Erythroblast (primary cell): ENCODE data around the gene TUNAR.
A peak's percentile ranks its signal among the peaks of the same experiment; 100 is the strongest.

Experiments
- DNase-seq, 2 experiments: peaks; one replicate each; lab custom pipeline; 2025; lab: John Stamatoyannopoulos, UW
- GATA1 ChIP-seq: IDR thresholded peaks from 2 replicates; pipeline ENCODE4 v1.6.1; 2011; ENCODE audit warnings: low read depth, mild to moderate bottlenecking, control low read depth, low read length, moderate library complexity
- POLR2A ChIP-seq: IDR thresholded peaks from 2 replicates; pipeline ENCODE4 v1.6.1; 2011; ENCODE audit warnings: mild to moderate bottlenecking, low read length

TUNAR gene

DNA sequence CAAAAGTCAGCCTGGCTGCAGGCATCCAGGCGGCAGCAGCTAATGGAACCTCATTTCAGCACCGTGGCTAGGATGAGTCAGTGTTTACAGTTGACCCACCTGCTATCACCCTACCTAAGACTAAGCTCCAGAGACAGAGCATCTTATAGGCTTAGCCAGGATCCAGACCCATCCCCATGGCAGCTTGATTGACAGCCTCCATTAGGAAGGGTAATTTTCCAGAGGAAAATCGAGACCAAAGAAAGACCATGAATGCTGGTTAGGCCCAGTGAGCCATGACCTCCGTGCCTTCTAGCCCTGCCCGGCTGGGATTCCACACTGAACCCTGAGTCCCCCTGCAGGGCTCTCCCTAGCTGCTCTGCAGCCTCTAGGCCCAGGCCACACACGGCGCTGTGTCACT is 38.7 kb downstream of the TUNAR start:
- TF ChIP-seq POLR2A, result no peak
- TF ChIP-seq GATA1, result no peak
- no peak for DNase-seq

DNA sequence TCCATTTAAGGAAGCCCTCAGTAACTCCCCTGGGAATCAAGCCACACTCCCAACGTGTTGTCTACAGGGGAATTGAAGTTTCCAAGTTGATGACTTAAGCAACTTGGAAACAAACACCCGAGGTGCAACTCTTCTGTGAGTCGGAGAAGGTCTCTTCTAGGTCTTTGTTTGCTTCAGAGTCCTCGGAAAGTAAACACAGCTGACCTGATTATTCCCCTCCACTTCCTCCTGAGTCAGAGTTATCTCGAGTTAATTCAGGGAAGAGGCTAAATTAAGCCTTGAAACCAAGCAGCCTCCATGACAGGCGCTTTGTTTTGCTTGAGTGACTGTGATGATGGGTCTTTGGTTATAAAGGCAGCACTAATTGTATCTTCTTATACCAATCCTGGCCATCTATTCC is 41.8 kb downstream of the TUNAR start:
- TF ChIP-seq POLR2A (no peak), GATA1 (no peak)
- no peak for DNase-seq

DNA sequence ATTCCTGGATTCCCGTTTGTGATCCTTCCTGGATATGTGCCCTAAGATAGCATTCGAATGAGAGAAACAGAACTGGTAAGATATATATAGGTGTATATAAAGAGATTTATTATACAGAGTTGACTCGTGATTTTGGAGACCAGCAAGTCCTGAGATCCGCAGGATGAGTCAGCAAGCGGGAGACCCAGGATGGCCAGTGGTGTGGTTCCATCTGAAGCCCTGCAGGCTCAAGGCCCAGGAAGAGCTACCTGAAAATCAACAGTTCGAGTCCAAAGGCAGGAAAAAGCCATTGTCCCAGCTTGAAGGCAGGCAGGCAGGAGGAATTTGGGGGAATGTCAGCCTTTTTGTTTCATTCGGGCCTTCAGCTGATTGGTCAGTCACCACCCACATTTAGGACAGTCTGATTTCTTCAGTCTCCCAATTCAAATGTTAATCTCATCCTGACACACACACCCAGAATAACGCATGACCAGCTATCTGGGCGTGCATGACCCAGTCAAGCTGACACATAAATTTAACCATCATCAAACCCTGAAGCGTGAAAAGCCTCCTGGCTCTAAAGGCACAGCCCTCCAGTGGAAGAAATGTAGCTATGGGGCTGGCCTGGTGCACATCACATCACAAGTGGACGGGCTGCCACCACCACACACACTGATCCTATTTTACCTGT is 44.3 kb downstream of the TUNAR start:
- DNase-seq, result no peak
- TF ChIP-seq POLR2A (no peak), GATA1 (no peak)

DNA sequence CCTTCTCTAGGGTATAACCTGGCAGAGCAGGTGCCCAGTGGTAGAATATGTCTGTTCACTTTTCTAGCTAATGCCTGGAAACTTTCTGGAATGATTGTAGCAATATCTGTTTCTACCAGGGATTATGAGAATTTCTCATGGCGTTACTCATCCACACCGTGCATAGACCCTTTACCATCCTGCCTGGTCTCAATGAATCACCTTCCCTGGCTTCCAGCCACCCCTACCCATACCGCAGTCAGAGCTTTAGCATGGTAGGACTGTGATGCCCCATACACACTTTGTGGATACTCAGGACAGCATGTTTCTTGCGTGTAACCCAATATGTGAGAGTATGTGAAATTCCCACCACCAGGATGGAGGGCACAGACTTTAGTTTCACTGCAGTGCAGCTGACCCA is 45.4 kb downstream of the TUNAR start:
- no peak for TF ChIP-seq GATA1
- TF ChIP-seq POLR2A, result no peak
- no peak for DNase-seq

DNA sequence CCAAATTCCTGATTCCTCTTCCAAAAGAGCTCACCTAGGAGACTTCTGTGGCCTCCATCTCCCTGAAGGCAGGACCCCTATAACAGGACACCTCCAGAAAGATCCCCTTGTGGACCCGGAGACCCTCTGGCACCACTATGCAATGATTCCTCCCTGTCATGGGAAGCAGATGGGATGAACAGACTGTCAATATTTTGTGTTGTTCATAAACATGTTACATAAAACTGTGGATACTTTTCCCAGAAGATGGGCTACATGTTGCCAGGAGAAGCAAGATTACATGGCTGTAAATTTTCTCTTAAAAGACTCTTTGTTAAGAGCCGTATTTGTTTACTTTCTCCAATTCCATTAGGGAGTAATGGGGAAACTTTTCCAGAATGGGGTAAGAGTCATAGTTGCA is 52.1 kb downstream of the TUNAR start:
- no peak for TF ChIP-seq POLR2A
- TF ChIP-seq GATA1, result no peak

DNA sequence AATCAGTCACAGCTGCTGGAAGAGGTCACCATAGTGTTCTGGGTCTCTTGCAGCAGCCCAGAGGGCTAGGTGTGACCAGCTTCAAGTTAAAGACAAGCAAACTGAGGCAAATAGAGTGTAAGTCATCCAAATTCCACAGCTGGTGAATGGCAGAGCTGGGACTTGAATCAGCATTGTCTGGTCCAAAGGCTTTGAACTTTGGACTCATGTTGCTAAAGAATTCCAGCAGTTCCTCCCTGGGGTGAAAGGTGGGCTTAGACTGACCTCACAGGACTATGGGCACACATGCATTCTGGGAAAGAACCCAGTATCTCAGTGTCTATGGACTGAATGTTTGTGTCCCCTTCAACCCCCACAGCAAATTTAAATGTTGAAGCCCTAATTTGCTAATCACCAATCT is 54.8 kb downstream of the TUNAR start:
- TF ChIP-seq GATA1 (no peak), POLR2A (no peak)

More for the DNA sequence above, 52.1 kb downstream of the TUNAR start:
- no peak for DNase-seq

DNA sequence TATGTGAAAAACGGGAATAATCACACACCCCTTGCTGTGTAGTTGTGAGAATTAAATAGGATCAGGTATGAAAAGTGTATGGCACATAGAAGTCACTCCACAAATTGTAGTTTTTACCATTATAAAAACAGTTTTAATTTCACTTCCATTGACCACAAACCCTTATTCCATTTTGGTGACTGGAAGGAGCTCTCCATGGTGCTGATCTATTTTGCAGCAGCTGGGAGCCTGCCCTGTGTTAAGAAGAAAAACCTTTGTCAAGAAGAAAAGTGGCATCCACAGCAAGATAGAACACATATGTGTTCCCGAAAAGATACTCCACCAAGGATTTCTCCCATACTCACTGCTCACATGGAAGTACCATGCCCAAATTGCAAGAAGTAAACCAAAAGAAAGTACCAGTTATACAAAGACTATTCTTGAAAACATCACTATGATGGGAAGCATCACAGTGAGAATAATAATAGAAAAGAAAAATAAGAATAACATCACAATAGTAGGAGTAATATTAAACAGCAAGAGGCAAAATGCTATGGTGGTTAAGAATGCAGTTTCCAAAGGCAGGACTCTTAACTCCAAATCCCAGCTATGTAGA is 58.7 kb downstream of the TUNAR start:
- TF ChIP-seq GATA1, result no peak
- TF ChIP-seq POLR2A, result no peak
- peak; percentile 25 to 42 for DNase-seq

More for the DNA sequence above, 54.8 kb downstream of the TUNAR start:
- no peak for DNase-seq

DNA sequence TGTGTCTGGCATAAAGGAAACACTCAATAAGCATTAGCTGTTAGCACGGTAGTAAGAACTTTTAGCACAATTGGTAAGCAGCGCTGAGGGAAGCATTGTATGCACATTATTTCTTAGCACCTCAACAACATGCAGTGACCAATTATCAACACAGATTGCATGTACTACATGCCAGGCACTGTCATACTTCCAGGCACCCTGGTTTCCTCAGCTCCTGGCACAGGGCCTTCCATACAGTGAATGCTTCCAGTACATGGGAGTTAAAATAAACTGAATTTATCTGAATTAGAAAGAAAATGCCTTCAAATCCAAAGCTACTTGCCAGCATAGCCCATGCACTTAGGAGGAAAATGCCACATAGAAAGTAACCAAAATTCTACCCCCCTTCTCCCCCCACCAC is 59.4 kb downstream of the TUNAR start:
- TF ChIP-seq GATA1 (no peak), POLR2A (no peak)
- no peak for DNase-seq

DNA sequence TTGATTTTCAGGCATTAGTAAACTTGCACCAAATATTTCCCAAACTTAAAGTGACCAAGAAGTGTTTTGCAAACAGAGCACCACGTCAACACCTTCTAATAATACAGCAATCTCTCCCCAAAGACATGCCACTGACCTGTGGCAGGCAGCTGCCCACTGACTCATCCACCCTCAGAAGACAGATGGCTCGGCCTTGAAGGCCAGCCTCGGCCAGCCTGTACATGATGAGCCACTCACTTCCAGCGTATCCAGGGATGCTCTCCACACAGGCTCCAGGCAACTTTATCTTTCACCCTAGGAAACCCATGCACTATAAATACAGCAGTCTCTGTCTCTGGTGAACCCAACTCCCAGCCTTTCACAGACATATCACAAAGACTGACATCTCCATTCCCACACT is 62.7 kb downstream of the TUNAR start:
- no peak for TF ChIP-seq GATA1
- no peak for DNase-seq

DNA sequence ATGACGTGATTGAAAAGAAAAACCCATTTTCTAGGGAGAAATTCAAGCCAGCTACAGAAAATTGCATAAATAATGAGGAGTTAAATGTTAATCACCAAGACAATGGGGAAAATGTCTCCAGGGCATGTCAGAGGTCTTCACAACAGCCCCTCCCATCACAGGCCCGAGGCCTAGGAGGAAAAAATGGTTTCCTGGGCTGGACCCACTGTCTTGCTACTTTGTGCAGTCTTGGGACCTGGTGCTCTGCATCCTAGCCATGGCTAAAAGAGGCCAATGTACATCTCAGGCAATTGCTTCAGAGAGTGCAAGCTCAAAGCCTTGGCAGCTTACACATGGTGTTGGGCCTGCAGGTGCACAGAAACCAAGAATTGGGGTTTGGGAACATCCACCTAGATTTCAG is 65.3 kb downstream of the TUNAR start:
- TF ChIP-seq GATA1 (no peak), POLR2A (no peak)
- DNase-seq, result no peak

DNA sequence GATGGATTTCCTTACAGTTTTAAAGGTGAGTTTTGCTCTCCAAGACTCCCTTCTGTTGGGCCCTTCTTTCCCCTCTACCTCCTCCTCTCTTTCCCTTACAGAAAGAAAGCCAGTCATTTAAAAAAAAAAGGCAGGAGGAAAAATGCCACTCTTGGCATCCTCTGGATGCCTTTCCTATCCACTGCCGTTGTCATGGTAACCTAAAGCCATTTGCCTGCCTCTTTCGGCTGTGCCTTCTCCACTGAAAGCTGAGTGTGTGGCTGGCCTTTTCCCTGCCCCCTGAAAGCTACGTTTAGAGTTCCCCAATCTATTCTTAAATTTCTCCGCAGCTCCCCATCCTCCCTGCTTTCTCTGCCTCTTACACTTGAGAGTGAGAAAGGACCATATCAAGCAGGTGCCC is 67.1 kb downstream of the TUNAR start:
- no peak for TF ChIP-seq POLR2A
- no peak for TF ChIP-seq GATA1
- no peak for DNase-seq

DNA sequence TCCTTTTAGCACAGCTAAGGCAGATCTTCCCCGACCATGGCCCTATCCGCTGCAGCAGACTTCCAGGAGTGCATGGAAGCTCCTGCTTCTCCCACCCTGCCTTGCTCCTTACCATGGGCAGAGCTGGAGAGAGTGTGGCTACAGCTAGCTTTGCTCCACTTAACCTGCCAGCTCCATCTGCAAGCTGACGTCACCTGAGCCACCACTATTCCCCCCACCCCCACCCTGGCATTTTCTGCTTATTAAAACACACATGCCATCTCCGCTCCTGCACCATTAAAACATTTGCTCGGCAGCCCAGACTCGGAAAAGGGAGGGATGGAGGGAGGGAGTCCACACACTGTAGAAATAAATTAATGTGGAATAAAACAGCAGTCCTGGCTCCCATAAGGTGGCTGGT is 67.8 kb downstream of the TUNAR start:
- no peak for DNase-seq
- TF ChIP-seq GATA1 (no peak), POLR2A (no peak)

DNA sequence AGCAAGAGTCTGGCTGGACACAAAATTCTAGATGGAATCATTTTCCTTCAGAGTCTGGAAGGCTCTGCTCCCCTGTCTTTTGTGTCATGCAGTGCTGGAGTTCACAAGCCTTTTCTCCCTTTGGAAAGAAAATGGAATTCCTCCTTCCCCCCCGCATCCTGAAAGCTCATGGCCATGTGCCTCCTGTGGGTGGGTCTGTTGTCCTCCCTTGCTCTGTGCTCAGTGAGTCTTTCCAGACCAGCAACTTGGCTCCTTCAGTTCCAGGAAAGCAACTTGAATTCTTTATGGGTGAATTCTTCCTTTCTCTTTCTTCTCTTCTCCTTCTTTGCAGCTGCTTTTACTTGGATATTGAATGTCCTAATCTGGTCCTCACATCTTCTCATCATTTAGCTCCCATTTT is 70.2 kb downstream of the TUNAR start:
- no peak for TF ChIP-seq POLR2A
- DNase-seq, result no peak

DNA sequence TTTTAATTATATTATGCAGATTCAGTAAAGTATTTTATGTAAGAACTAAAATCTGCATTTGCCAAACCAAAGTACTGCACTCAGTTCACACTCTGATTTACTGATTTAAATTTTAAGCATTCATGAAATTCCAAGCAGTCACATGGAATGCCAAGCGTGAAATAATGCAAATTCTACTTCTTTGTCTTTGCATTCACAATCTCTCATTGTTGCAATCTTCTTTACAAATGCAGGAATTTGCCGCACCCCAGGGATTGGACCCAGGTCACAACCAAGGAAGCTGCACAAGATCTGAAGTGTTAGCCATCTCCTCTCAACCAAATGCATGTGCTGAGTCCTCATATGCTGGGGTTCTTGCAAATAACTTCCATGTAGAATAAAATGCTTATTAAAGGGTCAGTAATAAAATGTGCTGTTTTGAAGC is 71.9 kb downstream of the TUNAR start:
- DNase-seq, result no peak
- no peak for TF ChIP-seq GATA1
- no peak for TF ChIP-seq POLR2A

DNA sequence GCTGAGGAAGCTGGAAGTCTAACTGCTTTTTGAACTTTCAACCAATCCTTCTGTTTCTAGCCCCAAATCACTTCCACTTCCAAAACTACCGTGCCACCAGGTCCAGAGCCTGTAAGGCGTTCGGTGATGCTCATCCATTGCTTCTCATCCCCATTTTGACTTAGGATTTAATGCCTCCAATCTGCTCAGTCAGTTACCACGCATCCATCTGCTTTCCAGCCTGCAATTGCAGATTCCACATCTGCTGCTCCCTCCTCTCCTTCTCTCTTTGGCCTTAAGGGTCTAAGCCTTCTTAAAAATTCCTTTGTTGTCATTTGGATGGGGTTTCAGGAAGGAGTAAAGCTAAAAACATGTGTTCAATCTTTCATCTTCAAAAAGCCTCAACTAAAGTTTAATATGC is 74.7 kb downstream of the TUNAR start:
- DNase-seq, result no peak
- no peak for TF ChIP-seq GATA1
